ENCODE results near the gene ELOVL6. TPM values are rescaled to one million over a fixed set of nuclear protein-coding genes. Genes with fewer than 3 reads are reported as not detected.

Gene ELOVL6
- total RNA-seq, 4 donors from 2014 or later, result 5.5 to 12.9 (median 9.7) TPM; not detected in 1

GRCh38 chr4:110170861-110171260 lies 27.6 kb downstream of the ELOVL6 start:
- no peaks in the 10 kb centered on the region for H3K36me3 ChIP-seq
- H3K27me3 ChIP-seq, result no peaks in the 10 kb centered on the region
- no peak for TF ChIP-seq CTCF (IDR thresholded peaks at IDR 0.05)
- TF ChIP-seq POLR2A (IDR thresholded peaks at IDR 0.05), result no peak
- no peaks in the 10 kb centered on the region for H3K9me3 ChIP-seq
- intact Hi-C loops (cut with DNase I; ENCODE audit: low total_unique reads), result no loop called here
- H3K4me3 ChIP-seq, result no peak overlapping the region
- DNase-seq, result no peak
- no peaks in the 10 kb centered on the region for H3K4me1 ChIP-seq
- H3K27ac ChIP-seq, result no peak overlapping the region

DNA sequence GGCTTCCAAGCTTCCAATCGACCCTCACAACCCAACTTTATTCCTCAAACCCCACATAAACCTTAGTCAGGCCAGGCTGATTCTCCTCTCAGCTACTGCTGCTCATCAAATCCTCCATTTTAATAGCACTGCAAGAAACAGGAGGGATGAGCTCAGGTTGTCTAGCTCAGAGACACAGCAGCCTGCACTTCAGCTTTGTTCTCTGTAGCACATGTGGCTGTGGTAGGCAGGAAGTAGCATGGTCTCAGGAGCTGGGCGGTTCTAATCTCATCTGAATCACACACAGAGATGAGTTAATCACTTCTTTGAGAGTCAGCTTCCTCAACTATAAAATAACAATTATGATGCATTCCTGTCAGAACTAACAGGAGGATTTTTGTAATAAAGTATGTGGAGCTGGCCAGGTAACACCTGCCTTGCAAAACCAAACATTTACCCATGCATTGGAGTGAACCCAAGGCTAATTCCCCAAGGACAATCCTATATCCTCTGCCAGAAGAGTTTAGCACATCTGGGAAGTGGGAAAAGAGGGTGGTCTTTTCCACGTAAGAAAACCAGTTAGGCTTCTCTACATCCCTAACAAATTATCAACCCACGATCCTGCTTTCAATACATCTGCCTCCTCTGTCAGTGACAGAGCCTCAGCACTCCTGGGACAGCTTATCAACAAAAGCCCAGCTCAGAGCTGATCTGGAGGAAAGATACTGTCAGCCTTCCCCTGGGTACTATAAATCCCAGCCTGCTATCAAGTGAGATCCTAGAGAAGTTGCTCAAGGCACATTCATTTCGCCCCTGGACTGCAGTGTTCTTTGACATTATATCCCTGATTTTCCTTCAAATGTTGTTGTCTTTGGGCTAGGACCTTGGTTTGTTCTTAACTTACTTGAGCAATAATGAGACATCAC lies 32.8 kb downstream of the ELOVL6 start:
- no peak for DNase-seq
- intact Hi-C loops (cut with DNase I; ENCODE audit: low total_unique reads), result no loop called here
- Histone ChIP-seq H3K36me3 (no peaks in the 10 kb centered on the region), H3K9me3 (no peaks in the 10 kb centered on the region), H3K4me3 (no peak overlapping the region), H3K27me3 (no peaks in the 10 kb centered on the region), H3K4me1 (no peaks in the 10 kb centered on the region), H3K27ac (no peak overlapping the region)
- TF ChIP-seq POLR2A (IDR thresholded peaks at IDR 0.05), result no peak
- TF ChIP-seq CTCF (IDR thresholded peaks at IDR 0.05), result no peak

DNA sequence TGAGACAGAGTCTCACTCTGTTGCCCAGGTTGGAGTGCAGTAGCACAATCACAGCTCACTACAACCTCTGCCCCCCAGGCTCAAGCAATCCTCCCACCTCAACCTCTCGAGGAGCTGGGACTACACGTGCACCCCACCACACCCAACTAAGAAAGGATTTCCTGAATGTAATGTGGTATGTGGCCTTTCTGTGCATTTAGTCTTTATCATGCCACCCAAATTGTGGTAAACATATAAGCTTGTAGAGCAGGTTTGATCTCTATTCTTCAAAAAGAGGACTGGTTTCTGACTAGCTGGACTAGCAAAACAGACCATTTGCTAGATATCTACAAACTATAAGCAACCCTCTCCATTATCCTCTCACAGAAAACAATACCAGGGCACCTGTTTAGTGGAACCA lies 33.6 kb downstream of the ELOVL6 start:
- no peak overlapping the region for H3K27ac ChIP-seq
- H3K9me3 ChIP-seq, result no peaks in the 10 kb centered on the region
- no peak overlapping the region for H3K4me3 ChIP-seq
- no peaks in the 10 kb centered on the region for H3K27me3 ChIP-seq
- intact Hi-C loops (cut with DNase I; ENCODE audit: low total_unique reads), result no loop called here
- no peaks in the 10 kb centered on the region for H3K4me1 ChIP-seq
- TF ChIP-seq CTCF (IDR thresholded peaks at IDR 0.05) (no peak), POLR2A (IDR thresholded peaks at IDR 0.05) (no peak)
- no peaks in the 10 kb centered on the region for H3K36me3 ChIP-seq
- no peak for DNase-seq

GRCh38 chr4:110164251-110164650 lies 34.2 kb downstream of the ELOVL6 start:
- no peak for DNase-seq
- no peak for TF ChIP-seq POLR2A (IDR thresholded peaks at IDR 0.05)
- no peak for TF ChIP-seq CTCF (IDR thresholded peaks at IDR 0.05)
- Histone ChIP-seq H3K9me3 (no peaks in the 10 kb centered on the region), H3K27ac (no peak overlapping the region), H3K4me1 (no peaks in the 10 kb centered on the region), H3K27me3 (no peaks in the 10 kb centered on the region), H3K4me3 (no peak overlapping the region), H3K36me3 (no peaks in the 10 kb centered on the region)
- intact Hi-C loops (cut with DNase I; ENCODE audit: low total_unique reads), result no loop called here

DNA sequence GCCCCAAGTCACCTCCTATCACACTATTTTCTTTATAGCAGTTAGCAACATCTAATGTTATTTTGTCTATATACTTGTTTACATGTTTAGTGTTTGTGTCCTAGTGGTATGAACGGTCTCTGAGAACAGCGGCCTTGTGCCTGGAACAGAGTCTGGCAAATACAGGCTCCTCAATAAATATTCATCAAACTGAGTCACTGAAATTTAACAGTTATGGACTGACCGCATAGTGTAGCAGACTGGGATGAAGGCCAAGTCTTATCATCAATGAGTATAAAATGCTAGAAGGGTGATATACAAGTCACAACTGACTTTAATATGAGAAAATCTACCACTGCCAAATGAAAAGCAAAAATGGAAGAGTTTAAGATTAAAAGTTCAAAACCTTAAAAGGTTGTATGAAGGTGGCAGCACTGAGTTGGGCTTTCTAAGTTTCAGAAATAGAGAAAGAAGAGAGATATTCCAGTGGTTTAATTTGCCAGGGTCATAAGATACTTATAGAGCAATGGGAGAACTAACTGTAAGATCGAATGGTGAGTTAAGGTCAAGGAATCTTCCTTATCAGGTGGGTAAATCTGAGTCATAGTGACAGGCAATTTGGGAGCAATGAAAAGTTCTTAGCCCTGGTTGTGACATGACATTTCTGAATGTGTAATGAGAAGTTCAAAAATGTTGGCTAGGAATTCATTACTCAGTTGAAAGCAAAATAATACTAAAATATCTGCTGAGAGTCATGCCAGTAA lies 34.9 kb downstream of the ELOVL6 start:
- Histone ChIP-seq H3K27ac (no peak overlapping the region), H3K4me1 (no peaks in the 10 kb centered on the region), H3K4me3 (no peak overlapping the region), H3K9me3 (no peaks in the 10 kb centered on the region), H3K27me3 (no peaks in the 10 kb centered on the region), H3K36me3 (no peaks in the 10 kb centered on the region)
- no peak for DNase-seq
- intact Hi-C loops (cut with DNase I; ENCODE audit: low total_unique reads), result no loop called here
- TF ChIP-seq POLR2A (IDR thresholded peaks at IDR 0.05) (no peak), CTCF (IDR thresholded peaks at IDR 0.05) (no peak)
